ENCODE results near the gene RAPGEF1.

RAPGEF1 gene

DNA sequence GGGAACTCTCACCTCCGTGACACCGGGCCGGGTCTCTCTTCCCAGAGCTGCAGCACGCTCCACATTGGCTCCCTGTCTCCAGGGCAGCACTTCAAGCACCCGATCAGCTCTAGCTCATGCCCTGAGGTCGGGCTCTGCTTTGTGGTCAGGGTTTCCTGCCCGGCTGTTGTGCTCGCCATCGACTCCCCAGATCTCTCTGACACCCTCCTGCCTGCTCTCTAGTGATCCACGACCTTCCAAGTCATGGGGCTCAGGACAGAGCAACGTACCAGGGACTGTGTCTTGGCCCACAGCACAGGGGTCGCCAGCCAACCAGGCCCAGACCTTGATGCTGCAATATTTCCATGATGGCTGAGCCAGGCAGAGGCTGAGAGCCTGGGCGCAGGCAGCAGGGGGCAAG is 149.4 kb downstream of the RAPGEF1 start:
- DNase-seq (ENCODE audit: insufficient read length, low spot score), result no peak
- no peak for FAIRE-seq
- TF ChIP-seq POLR2A (IDR thresholded peaks at IDR 0.05; ENCODE audit: low read depth, low read length), result no peak

DNA sequence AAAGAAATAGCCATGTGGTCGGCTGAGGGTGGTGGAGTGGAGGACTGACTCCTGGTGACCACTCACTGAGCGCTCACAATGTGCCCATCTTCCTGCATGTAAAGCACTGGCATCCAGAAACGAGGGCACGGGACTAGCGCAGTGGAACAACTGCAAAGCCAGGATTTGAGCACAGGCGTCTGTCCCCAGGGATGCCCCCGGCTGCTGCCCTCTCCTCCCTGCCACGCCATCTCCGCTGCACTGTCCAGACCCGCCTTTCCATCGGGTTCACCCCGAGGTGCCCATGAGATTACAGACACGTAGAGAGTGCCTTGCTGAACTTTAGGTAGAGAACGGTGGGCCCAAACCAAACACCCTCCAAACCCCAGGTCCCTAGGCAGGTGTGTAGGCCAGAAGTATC is 149.9 kb downstream of the RAPGEF1 start:
- TF ChIP-seq POLR2A (IDR thresholded peaks at IDR 0.05; ENCODE audit: low read depth, low read length), result no peak
- FAIRE-seq (no peak), DNase-seq (ENCODE audit: insufficient read length, low spot score) (no peak)

DNA sequence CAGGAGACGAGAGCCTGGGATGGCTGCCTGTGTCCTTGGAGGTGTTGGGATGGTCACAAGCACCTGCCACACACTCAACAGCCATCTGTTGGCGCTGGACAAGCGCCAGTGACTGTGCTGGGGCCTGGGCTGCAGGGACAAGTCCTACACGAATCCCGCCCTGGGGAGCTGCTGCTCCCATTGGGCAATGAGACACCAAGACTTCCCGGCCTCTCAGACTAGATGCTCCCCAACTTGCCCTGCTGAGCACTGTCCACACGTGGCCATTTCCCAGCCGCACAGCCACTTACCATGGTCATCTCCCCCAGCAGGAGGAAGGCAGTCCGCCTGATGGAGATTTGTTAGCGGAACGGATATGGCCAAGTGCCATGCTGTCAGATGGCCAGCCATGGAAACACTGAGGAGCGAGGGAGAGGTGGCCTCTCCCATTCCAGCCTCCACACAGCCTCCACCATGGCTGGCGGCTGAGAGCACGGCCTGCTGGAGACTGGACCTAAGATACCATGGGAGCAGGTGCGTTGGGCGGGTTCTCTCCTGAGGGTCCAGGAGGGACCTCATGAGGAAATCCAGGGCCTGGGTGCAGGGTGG is 150.7 kb downstream of the RAPGEF1 start:
- DNase-seq (ENCODE audit: insufficient read length, low spot score), result no peak
- no peak for FAIRE-seq
- no peak for TF ChIP-seq POLR2A (IDR thresholded peaks at IDR 0.05; ENCODE audit: low read depth, low read length)

DNA sequence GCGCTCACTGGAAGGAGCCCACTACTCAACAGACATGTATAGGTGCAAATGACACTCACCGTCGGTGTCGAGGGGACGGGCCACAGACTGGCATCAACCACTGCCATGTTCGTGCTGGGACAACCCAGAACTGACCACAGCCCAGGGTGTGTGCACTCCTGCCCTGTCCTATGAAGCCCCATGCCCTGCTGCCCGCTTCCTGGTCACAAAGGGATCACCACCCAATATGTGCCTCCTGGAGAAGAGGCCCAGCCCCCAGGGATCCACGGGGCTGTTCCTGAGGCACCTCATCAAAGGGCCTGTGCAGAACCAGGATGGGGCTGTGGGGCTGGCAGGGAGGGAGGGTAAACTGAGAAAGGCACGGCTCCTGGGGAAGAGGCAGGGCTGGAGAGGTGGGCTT is 151.5 kb downstream of the RAPGEF1 start:
- TF ChIP-seq POLR2A (IDR thresholded peaks at IDR 0.05; ENCODE audit: low read depth, low read length), result no peak
- FAIRE-seq (no peak), DNase-seq (ENCODE audit: insufficient read length, low spot score) (no peak)

DNA sequence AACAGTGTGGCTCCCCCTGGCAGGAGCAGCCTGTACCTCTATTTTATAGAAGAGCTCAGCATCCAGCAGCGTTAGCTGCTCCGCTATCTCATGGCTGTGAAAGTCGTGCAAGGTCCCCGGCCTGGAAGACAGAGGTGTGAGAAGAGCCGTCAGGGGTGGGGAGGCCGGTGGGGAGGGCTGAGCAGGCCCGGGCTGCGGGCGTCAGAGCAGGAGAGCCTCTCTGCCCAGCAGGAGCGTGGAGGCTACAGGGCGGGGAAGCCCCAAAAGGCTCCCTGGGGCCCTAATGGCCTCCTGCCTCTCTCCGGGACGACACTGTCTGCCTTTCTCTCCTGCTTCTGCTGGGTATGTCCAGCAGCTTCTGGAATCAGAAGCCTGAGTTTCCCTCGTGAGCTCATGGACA is 152.0 kb downstream of the RAPGEF1 start:
- FAIRE-seq (no peak), DNase-seq (ENCODE audit: insufficient read length, low spot score) (no peak)
- no peak for TF ChIP-seq POLR2A (IDR thresholded peaks at IDR 0.05; ENCODE audit: low read depth, low read length)

DNA sequence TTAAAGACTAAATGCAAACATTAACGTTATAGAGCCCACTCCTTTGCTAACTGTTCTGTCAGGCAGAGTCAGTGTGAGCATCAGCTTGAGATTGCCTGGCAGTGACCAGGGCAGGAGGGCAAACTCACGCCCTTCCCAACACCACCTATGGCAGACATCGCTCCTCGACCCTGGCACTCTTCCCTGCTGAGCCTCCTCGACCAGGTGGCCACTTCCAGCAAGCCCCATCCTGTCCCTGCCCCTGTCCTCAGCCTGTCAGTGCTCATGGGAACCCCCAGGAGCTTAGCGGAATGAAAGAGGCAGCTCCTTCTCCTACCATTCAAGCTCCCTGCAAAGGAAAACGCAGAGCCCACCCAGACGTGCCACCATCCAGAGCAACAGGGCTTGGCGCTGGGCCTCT is 152.5 kb downstream of the RAPGEF1 start:
- FAIRE-seq (no peak), DNase-seq (ENCODE audit: insufficient read length, low spot score) (no peak)
- no peak for TF ChIP-seq POLR2A (IDR thresholded peaks at IDR 0.05; ENCODE audit: low read depth, low read length)

DNA sequence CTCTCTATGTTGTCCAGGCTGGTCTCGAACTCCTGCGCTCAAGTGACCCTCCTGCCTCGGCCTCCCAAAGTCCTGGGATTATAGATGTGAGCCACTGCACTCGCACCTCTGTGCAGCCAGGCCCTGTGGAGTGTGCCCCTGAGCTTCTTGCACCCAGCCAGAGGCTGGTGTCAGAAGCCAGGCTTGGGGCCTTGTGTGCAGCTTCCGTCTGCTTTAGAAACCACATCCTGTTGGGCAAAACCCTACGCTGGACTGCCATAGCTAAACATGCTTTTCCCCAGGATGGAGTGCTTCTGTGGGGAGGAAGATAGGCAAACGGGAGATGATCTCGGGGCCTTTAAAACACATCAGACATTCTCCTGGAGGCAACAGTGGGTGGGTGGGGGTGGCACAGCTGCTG is 154.5 kb downstream of the RAPGEF1 start:
- FAIRE-seq (no peak), DNase-seq (ENCODE audit: insufficient read length, low spot score) (no peak)
- no peak for TF ChIP-seq POLR2A (IDR thresholded peaks at IDR 0.05; ENCODE audit: low read depth, low read length)

DNA sequence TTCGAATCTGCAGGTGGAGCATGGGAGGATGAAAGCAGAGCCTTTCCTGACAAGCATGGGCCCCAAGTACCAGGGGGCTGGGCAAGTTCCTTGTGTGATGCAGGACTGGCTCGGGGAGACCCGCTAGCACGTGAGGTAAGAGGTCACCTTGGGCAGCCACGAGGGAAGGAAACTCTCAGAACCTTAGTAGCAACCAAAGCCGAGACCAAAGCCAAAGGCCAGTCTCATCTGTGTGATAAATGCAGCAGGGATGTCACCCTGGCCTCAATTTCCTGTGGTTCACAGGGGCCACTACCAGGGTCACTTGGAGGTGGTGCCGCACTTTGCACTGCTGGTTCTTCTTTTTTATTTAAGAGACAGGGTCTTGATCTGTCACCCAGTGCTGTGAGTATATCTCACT is 155.0 kb downstream of the RAPGEF1 start:
- FAIRE-seq (no peak), DNase-seq (ENCODE audit: insufficient read length, low spot score) (no peak)
- TF ChIP-seq POLR2A (IDR thresholded peaks at IDR 0.05; ENCODE audit: low read depth, low read length), result no peak

DNA sequence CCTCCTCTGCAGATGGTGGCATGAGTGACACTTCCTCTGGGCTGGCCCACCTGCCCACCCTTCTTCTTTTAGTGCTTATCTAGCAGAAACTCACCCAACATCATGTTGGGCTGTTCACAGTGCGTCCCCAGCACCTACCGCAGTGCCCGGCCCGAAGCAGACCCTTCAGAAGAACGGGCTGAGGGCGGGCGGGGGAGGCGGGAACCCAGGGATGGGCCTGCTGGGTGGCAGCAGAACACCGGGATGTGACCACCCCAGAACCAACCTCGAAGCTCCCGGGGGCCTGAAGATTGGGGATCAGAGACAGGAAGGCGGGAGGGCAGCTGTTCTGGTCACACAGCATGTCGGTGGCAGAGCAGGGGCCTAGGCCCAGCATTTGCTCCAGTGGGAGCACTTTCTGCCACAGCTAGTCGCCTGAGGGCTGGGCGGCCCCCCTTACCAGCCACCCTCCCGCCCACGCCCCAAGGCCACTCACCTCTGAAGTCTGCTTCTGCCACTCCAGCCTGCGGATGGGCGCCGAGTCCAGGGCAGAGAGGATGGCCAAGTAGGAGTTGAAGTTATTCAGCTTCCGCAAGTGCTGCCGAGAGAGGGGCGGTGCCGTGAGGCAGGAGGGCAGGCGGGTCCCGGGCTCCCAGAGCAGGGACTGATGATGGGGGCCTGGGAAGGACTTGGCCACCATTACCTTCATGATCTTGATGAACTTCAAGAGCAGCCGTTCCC is 155.9 kb downstream of the RAPGEF1 start:
- no peak for TF ChIP-seq POLR2A (IDR thresholded peaks at IDR 0.05; ENCODE audit: low read depth, low read length)
- no peak for FAIRE-seq
- no peak for DNase-seq (ENCODE audit: insufficient read length, low spot score)

DNA sequence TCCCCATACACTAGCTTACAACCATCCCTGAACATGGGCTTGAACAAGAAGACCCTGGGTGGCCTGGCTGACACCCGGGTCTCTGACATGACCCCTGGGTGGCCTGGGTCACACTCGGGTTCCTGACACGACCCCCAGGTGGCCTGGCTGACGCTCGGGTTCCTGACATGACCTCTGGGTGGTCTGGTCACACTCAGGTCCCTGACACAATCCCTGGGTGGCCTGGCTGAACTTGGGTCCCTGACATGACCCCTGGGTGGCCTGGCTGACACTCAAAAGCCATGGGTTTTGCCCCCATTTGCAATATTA is 156.6 kb downstream of the RAPGEF1 start:
- DNase-seq (ENCODE audit: insufficient read length, low spot score) (no peak), FAIRE-seq (no peak)
- no peak for TF ChIP-seq POLR2A (IDR thresholded peaks at IDR 0.05; ENCODE audit: low read depth, low read length)

DNA sequence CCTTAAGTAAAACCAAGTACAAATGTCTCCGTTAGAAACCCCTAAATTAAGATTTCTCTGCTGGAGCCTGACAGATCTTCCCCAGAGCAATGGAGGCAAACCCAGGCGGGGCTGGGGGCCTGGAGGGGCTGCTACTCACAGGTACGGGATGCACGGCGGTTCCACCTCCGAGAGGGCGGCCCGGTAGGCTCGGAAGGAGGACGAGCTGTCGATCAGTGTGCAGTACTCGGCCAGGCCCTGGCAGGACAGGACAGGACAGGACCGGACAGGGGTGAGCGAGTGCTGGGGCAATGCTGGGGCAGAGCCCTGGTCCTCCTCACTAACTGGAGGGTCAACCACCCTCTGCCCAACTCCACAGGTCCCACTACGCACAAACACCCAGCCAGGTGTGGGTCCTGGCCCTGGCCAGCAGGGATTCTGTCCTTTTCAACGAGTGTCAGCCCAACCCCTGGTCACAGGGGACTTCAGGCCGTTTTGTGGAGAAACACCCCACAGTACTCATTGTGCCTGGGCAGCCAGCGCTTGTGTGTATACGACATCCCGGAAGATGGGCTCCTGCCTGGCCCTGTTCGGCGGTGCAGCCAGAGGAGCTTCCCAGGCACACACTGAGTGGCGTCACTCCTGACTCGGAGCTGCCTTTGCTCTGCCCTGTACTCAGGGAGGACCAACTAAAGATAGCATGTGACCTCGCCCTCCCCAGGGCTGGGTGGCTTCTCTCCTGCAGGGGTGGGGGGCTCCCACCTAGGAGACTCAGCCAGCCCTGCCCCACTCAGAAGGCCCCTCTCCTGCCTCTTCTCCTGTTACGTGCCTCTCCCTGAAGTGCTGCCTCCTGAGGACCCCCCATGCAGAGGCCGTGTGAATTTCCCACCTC is 157.2 kb downstream of the RAPGEF1 start:
- no peak for TF ChIP-seq POLR2A (IDR thresholded peaks at IDR 0.05; ENCODE audit: low read depth, low read length)

DNA sequence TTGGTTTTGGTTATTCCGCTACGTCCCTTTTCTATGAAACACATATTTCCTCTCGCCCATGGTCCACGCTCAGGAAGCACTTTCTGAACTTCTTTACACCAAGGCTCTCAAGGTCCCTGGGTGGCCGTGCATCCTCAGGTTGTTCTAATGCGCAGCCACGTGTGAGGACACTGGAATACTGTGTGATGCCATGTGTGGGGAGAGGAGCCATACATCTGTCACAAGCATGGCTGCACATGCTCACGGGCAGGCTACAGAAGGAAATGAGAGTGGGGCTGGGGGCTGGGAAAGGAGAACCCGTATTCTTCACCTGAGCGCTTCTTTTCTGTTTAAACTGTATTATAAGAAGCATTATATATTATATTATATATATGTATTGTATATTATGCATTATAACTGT is 157.8 kb downstream of the RAPGEF1 start:
- no peak for TF ChIP-seq POLR2A (IDR thresholded peaks at IDR 0.05; ENCODE audit: low read depth, low read length)
- no peak for DNase-seq (ENCODE audit: insufficient read length, low spot score)
- no peak for FAIRE-seq

More for the DNA sequence above, 157.2 kb downstream of the RAPGEF1 start:
- DNase-seq (ENCODE audit: insufficient read length, low spot score), result no peak
- FAIRE-seq, result no peak

DNA sequence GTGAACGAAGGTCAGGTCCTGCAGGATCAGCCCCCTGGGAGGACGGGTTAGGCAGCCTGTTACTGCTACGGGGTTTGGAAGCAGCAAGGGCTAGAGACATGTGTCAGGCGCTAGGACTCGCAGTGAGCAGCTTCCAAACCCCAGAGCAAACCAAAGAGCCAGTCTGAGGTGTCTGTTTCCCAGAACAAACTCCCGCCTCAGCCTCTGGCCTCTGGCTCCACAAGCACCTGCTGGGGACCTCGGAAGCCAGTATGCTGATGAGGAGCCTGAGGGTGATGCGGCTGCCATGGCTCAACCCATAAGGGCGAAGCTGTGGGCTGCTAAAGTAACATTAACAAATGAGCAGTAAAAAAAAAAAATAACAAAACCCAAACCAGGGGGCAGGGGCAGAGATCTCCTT is 159.5 kb downstream of the RAPGEF1 start:
- FAIRE-seq (no peak), DNase-seq (ENCODE audit: insufficient read length, low spot score) (no peak)
- TF ChIP-seq POLR2A (IDR thresholded peaks at IDR 0.05; ENCODE audit: low read depth, low read length), result no peak

DNA sequence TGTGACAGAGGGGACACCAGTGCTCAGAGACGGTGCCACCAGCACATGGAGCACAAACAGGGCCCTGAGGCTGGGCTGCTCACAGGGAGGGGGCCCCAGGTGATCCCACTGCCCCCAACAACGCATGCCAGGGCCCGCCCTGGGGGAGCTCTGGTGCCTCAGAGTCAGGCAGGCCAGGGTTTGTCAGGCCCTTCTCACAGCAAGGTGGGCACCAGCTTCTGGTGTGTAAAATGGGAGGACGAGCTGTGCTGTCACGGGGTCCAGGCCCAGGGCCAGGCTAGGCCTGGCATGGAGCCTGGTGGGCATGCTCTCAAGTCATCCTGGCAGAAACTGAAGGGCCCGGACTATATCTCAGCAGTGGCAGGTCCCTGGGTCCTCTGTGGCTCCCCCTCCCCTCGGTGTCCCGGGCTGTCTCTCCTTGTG is 160.1 kb downstream of the RAPGEF1 start:
- FAIRE-seq, result no peak
- no peak for DNase-seq (ENCODE audit: insufficient read length, low spot score)
- TF ChIP-seq POLR2A (IDR thresholded peaks at IDR 0.05; ENCODE audit: low read depth, low read length), result no peak
